Retina (tissue), 1 donor: ENCODE measurements around the gene ZNF335.
A peak's percentile ranks its signal among the peaks of the same experiment; 100 is the strongest.

Source experiments
- DNase-seq: peaks from one replicate; pipeline ENCODE4 v3.0.0-alpha.2; 2016

The ZNF335 gene

GRCh38 chr20:45951925-45952834, 19.8 kb downstream of the ZNF335 start:
- DNase-seq = no peak

- DNase-seq = no peak
Measured at GRCh38 chr20:45950330-45950646, 21.7 kb downstream of the ZNF335 start.

- no peak for DNase-seq
Measured at GRCh38 chr20:45949542-45950329, 22.3 kb downstream of the ZNF335 start.

- no peak for DNase-seq
Measured at GRCh38 chr20:45948742-45949541, 23.1 kb downstream of the ZNF335 start.

- DNase-seq = no peak
Measured at GRCh38 chr20:45948261-45948733, 23.7 kb downstream of the ZNF335 start.

- DNase-seq = no peak
Measured at GRCh38 chr20:45947110-45947866, 24.7 kb downstream of the ZNF335 start.

- no peak for DNase-seq
Measured at GRCh38 chr20:45946149-45946970, 25.6 kb downstream of the ZNF335 start.

GRCh38 chr20:45945678-45946148, 26.3 kb downstream of the ZNF335 start:
- no peak for DNase-seq

- no peak for DNase-seq
Measured at GRCh38 chr20:45944965-45945677, 26.9 kb downstream of the ZNF335 start.

- DNase-seq = no peak
Measured at GRCh38 chr20:45944151-45944964, 27.6 kb downstream of the ZNF335 start.

GRCh38 chr20:45943613-45944012, 28.4 kb downstream of the ZNF335 start:
- DNase-seq = no peak

- DNase-seq = no peak
Measured at GRCh38 chr20:45940469-45940868, 31.5 kb downstream of the ZNF335 start.

GRCh38 chr20:45940053-45940452, 31.9 kb downstream of the ZNF335 start:
- DNase-seq = no peak

- no peak for DNase-seq
Measured at GRCh38 chr20:45938727-45939438, 33.1 kb downstream of the ZNF335 start.

- DNase-seq = no peak
Measured at GRCh38 chr20:45937765-45938164, 34.2 kb downstream of the ZNF335 start.

GRCh38 chr20:45935416-45936046, 36.5 kb downstream of the ZNF335 start:
- DNase-seq = no peak

GRCh38 chr20:45934586-45935415, 37.2 kb downstream of the ZNF335 start, which contains the start of gene PCIF1:
PCIF1 (plus strand) TSS chr20:45934683; CDS start chr20:45939000, 4,317 bp downstream.
- peak; percentile 100 for DNase-seq
